HG03565 (cell line): Measurements from ENCODE around the gene ELMOD3.
"Not testable (repeated sequence)": the region's sequence is repeated elsewhere in the genome, so short reads cannot be mapped to it uniquely, and the experiment has no call there.

Experiments
- ATAC-seq: cut with Tn5 transposase; IDR thresholded peaks from one replicate; pipeline ENCODE4 v1.9.1; 2021; ENCODE audit warnings: mild to moderate bottlenecking, moderate library complexity; ENCODE audit not compliant: unreplicated experiment

Gene ELMOD3

DNA sequence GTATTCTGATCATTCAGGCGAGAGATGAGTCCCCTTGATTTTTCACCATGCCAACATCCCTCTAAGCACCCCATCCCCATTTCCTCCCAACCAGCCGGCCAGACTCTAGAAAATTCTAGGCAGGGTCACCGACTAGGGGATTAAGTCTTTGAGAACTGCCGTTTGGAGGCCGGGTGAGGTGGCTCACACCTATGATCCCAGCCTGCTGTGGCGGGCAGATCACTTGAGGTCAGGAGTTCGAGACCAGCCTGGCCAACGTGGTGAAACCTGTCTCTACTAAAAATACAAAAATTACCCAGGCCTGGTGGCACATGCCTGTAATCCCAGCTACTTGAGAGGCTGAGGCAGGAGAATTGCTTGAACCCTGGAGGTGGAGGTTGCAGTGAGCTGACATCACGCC, 85.0 kb downstream of the ELMOD3 start:
- not testable (repeated sequence) for ATAC-seq

DNA sequence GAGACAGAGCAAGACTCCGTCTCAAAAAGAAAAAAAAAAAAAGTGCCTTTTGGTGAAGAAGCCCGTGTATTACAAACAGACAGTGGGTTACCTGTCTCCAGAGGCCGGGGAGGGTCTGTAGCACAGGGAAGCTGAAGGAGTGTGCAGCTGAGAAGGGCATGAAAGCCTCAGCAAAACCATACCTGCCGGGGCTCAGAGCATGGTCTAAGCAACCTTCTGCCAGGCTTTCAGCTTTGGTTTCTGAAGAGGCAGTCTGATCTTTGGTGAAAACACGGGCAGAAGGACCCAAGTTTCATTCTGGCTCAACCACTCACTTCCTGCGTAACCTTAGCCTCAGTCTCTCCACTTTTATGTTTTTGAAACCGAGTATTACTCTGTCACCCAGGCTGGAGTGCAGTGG, 85.4 kb downstream of the ELMOD3 start:
- ATAC-seq, result no peak

DNA sequence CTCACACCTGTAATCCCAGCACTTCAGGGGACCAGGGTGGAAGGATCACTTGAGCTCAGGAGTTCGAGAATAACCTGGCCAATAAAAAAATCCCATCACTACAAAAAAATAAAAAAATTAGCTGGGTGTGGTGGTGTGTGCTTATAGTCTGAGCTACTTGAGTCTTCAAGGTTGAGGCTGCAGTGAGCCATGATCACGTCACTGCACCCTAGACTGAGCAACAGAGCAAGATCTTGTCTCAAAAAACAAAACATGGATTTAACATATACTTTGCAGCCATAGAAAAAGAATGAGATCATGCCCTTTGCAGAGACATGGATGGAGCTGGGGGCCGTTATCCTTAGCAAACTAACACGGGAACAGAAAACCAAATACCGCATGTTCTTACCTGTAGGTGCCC, 86.2 kb downstream of the ELMOD3 start:
- no peak for ATAC-seq
